Hematopoietic multipotent progenitor cell treated with erythropoietin and hydrocortisone succinate and interleukin-3 and kit ligand, for 15 days (in vitro differentiated cells): ENCODE results near the gene FASN.

Source experiments
- DNase-seq: peaks from one replicate; pipeline ENCODE4 v3.0.0-alpha.2; 2015; ENCODE audit warnings: low spot score

FASN gene

DNA sequence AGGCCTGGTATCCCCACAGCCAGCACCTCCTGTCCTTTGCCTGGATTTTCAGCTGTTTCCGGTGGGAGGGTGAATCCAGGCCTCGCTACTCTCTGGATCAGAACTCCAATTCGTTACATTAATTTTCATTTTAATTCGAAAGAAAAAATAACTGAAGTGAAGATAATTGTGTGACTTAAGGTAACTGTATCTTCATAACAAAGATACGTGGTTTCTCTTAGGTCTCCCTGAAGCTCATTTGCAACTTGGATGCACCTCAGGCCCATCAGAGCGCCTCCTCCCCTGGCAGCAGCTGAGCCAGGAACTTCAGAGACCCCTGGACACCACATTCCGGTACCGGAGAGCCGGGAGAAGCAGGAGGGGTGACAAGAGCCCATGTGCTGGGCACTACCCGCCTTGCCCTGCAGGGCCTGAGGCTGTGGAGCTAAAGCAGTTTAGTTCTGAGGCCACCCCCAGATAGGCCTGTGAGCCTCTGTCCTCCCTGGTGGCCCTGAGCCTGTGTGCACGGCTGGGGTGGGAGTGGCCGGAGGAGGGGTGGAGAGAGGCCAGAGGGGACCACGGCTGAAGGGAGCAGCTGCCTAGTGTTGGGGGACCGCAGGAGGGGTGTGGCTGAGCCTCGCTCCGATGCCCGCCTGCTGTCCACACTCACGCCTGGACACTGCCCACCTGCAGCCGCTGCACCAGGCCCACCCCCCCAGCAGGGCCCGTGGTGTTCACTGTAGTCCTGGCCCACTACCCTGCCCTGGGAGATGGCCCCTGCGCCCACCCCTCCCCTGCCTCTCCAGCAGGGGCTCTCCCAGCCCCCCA is 21.0 kb downstream of the FASN start:
- DNase-seq = no peak

DNA sequence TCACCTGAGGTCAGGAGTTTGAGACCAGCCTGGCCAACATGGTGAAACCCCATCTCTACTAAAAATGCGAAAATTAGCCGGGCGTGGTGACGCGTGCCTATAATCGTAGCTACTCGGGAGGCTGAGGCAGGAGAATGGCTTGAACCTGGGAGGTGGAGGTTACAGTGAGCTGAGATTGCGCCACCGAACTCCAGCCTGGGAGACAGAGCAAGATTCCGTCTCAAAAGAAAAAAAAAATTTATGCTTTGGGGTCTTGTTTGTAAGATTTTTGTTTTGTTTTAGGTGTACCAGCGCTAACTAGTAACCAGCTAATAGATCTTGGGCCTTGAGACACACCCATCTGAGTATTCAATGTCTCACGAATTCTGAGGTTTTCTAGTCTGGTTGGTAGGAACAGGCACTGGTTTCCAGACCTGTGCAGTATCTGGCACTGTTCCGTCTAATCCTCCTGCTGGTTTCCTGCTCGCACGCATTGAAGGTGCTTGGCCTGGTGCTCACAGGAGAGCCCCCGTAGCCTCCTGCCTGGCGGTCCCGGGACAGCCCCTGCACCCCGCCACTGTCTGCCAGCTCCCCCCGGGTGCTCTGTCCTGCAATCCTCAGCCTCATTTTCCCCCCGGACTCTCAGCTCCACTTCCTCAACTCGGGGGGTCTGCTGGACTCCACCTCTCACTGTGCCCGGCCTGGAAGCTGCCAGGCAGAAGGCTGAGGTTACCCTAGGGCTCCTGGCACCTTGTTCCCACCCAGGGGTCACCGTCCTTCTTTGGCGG is 21.8 kb downstream of the FASN start:
- DNase-seq = no peak

DNA sequence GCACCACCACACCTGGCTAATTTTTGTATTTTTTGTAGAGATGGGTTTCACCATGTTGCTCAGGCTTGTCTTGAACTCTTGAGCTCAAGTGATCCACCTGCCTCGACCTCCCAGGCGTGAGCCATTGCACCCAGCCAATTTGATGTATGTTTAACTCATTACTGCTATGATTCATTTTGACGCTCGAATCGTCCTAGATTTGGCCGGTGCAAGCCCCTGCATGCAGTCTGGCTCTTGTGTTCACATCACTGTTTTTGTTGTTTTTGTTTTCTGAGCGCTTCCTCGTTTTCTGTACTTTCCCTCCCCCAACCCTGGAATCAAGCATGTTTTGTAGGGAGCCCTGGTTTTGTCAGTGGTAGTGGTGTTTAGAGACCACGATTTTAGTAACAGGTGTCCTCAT is 24.6 kb downstream of the FASN start:
- DNase-seq = no peak

DNA sequence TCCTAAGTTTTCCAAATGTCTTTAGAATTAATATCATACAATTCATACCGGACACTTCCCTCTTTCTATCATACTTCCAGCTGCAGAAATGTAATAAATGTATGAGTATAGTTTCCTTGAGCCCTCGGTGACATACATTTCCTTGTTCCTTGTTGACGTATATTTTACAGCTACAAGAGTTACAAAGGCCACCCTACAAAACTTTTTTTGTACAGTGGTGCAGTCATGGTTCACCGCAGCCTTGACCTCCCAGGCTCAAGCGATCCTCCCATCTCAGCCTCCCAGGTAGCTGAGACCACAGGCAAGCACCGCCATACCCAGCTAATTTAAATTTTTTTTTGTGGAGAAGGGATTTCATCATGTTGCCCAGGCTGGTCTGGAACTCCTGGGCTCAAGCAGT is 25.2 kb downstream of the FASN start:
- DNase-seq = no peak

DNA sequence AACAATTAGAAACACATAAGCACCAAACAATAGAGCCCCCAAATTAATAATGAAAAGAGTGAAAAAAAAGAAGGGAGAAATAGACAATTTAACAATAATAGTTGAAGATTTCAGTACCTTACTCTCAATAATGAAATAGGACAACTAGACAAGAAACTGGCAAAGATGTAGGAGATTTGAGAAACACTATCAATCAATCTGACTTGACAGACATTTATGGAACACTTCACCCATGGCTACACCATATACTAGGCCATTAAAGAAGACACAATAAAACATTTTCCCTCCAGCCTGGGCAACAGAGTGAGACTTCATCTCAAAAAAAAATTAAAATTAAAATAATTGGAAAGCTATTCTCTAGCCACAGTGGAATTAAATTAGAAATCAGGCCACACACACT is 27.4 kb downstream of the FASN start:
- no peak for DNase-seq

DNA sequence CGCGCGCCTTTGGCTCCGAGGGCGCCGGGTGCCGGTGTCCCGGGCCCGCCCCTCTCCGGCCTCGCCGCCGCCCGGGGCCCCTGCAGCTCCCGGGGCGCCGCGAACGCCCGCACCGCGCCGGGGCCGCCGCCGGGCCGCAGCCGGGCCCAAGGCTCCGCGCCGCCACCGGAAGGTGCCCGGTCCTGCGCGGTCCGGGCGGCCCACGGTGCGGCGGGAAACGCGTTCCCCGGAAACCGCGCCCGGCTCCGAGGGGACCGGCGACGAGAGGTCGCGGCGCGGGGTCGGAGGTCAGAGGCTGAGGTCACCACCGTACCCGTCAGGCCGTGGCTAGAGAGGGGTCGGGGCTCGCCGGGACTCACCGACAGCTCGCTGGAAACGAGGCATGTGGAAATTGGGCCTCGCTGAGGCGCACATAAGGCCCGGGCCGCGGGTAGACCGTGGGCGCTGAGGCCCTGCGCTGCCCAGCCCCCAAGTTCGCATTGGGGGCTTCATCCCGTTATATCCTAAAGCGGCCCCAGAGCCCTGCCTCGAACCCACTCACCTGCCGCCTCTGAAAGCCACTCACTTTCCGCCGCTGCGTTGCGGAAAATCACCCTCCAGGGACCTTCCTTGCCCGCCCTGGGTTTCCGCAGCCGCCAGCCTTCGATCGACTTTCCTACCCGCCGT is 32.3 kb downstream of the FASN start, which contains the start of gene DUS1L:
Gene DUS1L (minus strand): TSS at position 167 of the 666 bp plus-strand sequence. CDS start 745 bp downstream, outside the sequence.
- DNase-seq = peak; percentile 70

DNA sequence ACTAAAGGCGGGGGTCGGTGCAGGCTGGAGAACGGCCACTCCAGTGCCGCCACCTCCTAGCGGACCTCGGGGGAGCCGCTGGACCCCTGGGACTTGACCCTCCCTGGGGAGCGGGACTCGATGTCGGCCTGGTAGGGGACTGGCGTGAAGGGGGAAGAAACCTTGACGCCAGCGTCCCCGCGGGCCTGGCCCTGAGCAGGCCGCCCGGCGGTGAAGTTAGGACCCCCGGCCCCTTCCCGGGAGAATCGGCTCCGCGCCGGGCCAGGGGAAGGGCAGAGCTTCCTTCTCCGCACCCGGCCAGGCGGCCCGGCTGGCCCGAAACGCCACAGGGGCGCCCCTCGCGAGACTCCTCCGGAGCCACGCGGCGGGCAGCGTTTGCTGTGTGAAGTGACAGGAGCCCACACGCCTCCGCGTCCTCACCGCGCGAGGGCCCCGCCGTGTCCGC is 32.8 kb downstream of the FASN start:
- DNase-seq = no peak

DNA sequence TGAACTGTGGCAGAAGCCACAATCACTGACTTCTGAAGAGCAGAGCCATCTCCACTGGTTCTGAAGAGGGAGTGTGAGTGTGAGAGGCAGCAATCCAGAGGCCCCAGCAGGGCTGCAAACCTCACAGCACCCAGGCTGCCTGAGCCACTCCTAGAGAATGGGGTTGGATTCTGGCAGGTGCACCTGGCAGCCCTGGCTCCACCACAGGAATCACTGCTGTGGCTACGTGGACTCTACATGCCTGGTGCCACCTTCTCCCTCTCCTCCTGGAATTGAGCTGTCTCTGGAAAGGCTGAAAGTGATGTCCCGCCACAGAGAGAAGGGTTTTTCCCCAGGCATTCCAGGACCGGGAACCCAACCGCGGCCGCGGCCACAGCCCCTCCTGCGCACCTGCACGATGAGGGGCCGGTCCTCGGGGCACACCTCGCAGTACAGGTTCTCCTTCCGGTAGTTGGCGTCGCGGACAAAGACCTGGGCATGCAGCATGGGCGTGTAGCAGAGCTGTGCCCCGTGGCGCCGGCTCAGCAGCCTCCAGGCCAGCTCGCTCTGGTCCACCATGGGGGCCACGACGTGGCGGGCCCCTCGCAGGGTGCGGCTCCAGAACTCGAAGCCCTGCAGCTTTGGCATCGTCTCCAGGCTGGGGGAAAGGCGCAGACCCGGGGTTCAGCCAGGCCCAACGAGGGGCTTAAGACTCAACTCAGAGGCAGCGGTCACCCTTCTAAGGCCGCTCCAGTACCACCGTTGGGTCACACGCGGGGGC is 33.4 kb downstream of the FASN start:
- DNase-seq = no peak

DNA sequence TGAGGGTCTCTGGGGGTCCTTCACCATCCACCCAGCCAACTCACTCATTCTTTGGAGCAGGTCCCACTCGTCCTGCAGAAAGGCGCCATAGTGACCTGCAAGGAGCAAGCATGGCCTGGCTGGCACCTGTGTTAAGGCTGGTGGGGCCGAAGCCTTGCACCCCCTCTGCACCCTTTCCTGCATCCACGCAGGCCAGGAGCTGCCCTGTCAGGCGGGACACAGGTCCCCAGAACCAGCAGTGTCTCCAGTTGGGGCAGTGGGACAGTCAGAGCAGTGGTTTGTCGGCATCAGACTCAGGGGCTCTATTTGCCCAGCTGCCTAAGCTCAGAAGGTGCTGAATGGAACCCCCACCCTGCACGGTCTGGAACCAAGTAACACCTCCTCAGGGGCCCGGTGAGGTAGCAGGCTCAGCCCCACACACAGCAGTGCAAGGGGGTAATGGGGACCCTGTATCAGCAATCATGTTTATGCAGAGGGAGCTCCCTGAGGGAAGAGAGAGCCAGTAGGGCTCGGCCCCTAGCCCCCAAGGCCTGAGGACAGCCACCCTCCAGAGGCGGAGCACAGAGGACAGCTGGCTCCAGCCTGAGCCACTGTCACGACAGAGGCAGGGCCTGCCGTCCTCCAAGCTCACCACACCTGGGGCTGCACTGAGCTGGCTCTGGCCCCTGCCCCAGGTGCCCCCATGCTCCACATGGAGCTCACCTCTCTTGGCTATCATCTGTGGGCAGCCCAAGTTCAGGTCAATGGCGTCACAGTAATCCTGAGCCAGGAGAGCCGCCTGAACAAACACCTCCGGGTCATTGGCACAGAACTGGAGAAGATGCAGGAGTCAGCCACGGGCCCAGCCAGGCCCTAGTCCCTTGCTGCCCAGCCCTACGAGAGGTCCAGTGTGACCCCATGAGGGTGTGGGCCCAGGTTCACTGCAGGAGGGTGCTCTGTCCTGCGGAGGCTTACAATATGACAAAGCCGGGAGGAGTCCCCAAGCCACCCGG is 34.3 kb downstream of the FASN start:
- no peak for DNase-seq

DNA sequence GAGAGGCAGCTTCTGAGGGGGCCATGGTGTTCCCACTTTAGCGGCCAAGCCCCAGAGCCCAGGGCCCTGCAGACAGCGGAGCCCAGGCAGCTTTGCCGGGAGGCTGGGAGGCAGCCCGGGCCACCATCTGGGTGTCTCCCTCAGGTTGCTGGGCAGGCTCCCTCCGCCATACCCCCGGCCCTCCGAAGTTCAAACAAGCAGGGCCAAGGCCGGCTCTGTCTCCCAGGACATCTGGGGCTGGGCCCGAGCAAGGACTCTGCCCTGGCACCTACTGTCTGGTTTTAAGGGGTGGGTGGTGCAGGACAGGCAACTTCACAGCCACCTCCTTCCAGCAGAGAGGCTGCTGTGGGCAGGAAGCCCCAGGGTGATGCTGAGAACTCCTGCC is 35.1 kb downstream of the FASN start:
- DNase-seq = no peak

DNA sequence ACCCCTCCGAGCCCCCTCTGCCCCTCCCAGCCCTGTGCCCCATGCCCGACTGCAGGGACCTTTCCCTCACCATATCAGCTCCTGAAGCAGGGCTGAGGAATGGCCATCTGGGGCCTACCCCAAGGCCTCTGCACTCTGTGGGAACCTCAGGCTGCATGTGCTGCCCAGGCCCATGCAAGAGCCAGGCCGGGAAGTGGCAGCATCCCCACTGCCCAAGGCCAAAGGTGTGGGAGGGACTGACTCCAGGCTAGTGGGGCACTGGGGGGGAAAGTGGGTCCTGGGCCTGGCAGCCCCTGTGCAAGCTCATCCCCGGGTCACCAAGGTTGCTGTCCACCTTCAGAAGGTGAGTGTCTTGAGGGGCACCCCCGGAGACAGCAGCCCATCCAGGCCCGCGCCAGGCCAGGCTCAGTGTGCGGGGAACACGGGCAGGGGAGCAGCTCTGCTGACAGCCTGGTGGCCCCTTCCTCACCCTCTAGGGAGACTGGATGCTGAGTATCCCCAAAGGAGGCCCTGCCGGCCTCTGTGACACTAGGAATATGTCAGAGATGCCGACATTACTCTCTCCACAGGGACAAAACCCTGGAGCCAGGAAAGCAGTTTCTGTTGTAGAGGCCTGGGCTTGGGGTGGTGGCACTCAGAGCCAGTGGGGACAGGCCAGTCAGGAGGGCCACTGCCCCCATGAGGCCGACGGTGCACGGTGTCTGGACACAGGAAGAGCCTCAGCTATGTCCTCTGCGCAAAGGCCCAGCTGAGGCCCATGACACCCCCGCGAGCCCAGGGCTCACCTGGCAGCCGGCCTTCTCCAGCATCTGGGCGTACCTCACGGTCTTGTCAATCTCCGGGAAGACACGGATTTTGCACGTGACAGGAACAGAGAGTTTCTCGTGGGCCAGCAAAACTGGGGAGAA is 35.7 kb downstream of the FASN start:
- no peak for DNase-seq

DNA sequence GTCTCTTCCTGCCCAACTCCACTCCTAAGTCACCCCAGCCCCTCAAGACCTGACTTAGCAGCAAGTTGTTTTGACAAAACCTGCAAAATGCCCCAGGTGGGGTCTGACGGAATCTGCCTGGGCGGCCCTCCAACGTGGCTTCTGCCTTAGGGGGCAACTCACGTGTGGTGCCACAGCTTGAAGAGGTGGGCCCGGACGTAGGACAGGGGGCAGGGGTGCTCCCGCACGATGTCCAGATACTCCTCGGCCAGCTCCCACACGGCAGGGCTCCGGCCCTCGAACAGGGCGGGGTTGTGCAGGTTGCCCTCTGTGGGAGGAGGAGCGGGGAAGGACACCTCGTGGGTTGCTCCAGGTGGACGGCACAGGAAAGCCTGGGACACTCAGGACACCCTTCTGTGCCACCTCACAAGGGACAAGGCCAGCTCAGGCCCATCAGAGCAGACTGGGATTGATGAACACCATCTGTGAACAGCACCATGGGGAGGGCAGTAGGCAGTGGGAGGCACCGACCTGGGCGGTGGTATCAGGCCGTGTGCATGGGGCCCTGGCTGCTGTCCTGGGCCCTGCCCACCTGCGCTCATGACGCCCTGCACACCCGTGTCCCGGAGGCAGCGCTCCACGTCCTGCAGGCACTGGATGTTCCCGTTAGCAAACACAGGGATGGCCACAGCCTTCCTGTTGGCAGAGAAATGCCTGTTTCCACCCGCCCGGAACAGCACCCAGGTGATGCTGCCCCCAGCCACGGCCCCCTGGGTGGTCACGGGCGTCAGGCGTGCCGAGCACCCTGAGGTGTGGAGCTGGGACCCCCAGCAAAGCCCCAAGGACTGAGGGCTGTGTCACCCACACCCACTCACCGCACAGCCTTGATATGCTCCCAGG is 36.8 kb downstream of the FASN start:
- DNase-seq = no peak

DNA sequence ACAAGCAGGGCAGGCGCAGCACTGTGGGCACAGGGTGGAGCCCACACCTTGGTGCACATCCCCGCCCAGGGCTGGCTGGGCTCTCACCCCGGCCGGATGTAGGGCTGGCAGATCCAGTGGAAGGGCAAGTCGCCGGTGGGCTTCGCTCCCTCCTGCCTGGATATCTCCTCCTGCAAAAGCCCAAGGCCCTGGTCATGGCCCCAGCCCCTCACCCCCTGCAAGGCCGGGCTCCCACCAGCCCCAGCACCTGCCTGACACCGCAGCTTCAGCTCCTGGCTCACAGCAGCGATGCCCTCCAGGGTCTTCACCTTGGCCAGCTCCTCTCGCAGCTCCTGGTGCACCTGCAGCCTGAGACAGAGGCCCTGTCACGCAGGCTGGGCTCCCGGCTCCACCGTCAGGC is 37.4 kb downstream of the FASN start:
- no peak for DNase-seq

DNA sequence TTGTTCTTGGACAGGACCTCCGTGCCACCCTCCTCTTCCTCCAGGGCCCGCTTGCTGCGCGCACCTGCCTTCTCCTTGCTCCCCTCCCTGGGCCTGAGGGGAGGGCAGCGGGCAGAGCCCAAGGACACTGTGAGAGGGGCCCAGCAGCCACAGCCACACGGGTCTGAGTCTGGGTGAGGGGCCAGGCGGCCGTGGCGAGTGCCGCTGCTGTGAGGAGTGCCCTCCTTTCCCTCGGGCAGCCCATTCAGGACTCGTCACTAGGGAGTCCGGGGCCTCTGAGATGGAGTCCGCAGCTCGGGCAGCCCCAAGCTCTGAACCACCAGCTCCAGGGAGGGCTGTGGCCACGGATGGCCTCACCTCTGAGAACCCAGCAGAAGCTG is 38.0 kb downstream of the FASN start:
- DNase-seq = no peak

DNA sequence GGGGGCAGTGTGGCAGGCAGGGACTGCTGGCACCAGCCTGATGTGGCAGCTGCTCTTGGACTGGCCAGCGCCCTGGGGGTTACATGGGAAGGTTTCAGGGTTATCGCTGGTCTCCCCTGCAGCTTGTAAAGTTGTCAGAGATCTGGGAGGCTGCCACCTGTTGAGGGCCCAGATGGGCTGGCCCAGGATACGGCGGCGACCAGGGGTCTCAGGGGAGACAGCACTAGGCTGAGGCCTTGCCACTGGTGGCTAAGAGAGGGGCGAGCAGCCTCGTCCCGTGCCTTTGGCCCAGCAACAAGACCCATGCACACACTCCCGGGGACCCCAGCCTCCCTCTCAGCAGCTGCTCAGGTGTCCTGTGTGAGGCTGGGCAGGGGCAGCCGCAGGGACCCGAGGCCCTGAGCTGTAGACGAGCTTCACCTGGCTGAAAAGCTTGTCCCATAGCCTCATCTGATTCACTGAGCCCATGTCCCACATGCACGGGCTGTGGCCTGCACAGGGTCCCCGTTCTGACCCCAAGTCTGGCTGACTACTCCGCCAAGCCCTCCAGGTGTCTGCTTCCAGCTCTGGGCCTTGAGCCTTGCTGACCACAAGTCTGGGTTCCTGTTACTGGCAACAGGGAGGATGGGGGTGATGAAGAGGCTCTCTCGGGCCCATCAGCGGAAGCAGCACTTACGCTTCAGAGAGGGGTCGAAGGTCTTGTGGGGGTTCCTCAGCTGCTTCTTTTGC is 38.6 kb downstream of the FASN start:
- no peak for DNase-seq

DNA sequence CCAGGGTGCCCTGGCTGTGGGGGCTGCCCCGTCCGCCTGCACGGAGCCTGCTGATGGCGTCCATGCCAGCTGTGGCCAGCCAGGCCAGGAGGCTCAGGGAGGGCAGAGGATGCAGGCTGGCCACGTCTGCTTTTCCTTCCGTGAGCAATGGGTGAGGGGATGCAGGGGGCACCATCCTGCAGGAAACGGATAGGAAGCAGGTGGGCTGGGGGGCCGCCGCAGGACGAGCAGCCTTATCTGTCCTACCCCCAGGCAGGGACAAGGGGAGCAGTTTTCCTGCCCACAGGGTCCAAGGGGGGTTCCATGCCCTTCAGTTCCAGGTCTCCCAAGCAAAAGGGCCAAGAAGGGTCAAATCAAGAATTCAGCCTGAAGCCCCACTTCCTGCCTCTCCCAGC is 39.2 kb downstream of the FASN start:
- no peak for DNase-seq

DNA sequence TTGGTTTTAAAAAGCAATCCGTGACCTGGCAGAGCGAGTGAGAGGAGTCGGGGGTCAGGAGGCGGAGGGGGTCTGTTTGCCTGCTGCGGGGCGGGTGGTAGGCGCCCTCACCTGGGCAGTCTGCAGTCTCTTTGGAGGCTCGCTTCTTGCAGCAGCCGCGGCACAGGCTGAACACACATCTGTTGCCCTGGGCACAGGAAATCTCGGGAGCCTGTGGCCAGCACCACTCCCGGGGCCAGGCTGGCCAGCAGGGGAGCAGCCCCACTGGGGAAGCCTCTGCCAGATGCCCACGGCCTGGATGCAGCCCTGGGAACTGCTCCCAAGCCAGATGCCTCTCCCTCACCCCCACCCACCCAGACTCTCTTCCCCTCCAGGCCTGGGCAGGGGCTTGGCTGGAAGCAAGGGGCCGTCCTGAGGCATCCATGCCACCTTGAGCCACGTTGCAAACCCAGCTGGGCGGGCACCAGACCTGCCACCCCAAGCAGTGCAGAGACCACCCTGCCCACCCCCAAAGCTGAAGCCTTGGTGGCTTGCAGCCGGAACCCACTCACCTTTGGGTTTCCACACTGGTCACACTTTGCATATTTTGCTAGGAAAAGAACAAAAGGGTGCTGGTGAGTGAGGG is 39.7 kb downstream of the FASN start:
- no peak for DNase-seq
